CD4-positive, alpha-beta T cell treated with Interleukin-15 for 4 hours (primary cell): ENCODE measurements around the gene GGCX.
"Not testable (repeated sequence)": the region's sequence is repeated elsewhere in the genome, so short reads cannot be mapped to it uniquely, and the experiment has no call there.

Experiments
- DNase-seq: peaks from one replicate; pipeline ENCODE4 v3.0.0-alpha.2; 2020; ENCODE audit warnings: low spot score

The GGCX gene

GRCh38 chr2:85561280-85562212 is at the start of gene GGCX:
Gene GGCX (minus strand): TSS chr2:85561493. CDS start chr2:85561428, 65 bp downstream.
- peak; percentile 95 for DNase-seq

- no peak for DNase-seq
Observed at GRCh38 chr2:85607268-85608215, 46.2 kb upstream of the GGCX start.

- no peak for DNase-seq
Observed at GRCh38 chr2:85606116-85606455, 44.8 kb upstream of the GGCX start.

- DNase-seq = no peak
Observed at GRCh38 chr2:85605406-85606115, 44.3 kb upstream of the GGCX start.

- DNase-seq = no peak
Observed at GRCh38 chr2:85604568-85605339, 43.5 kb upstream of the GGCX start.

GRCh38 chr2:85604133-85604444 is 42.8 kb upstream of the GGCX start:
- DNase-seq = not testable (repeated sequence)

GRCh38 chr2:85602476-85603234 is 41.4 kb upstream of the GGCX start, which contains the start of gene TMEM150A:
Gene TMEM150A (minus strand): TSS chr2:85602698. CDS start chr2:85601948, 750 bp downstream.
- peak; percentile 89 for DNase-seq

GRCh38 chr2:85601771-85602475 is 40.6 kb upstream of the GGCX start:
- no peak for DNase-seq

GRCh38 chr2:85600951-85601770 is 39.9 kb upstream of the GGCX start:
- no peak for DNase-seq

GRCh38 chr2:85600235-85600575 is 38.9 kb upstream of the GGCX start:
- no peak for DNase-seq

- DNase-seq = no peak
Observed at GRCh38 chr2:85599468-85600234, 38.4 kb upstream of the GGCX start.

- DNase-seq = no peak
Observed at GRCh38 chr2:85598594-85599340, 37.5 kb upstream of the GGCX start.

- no peak for DNase-seq
Observed at GRCh38 chr2:85597241-85597640, 35.9 kb upstream of the GGCX start.

GRCh38 chr2:85596486-85597143 is 35.3 kb upstream of the GGCX start:
- DNase-seq = no peak

- DNase-seq = no peak
Observed at GRCh38 chr2:85596026-85596333, 34.7 kb upstream of the GGCX start.

- peak; percentile 95 for DNase-seq
Observed at GRCh38 chr2:85595301-85596025, 34.2 kb upstream of the GGCX start, which contains the start of gene RNF181. Gene RNF181 (plus strand): TSS chr2:85595745. CDS start chr2:85595764, 19 bp downstream.
